ENCODE results near the gene GFRA3.

The GFRA3 gene

GRCh38 chr5:138246334-138246733 is 28.1 kb downstream of the GFRA3 start:
- no peak for DNase-seq

DNA sequence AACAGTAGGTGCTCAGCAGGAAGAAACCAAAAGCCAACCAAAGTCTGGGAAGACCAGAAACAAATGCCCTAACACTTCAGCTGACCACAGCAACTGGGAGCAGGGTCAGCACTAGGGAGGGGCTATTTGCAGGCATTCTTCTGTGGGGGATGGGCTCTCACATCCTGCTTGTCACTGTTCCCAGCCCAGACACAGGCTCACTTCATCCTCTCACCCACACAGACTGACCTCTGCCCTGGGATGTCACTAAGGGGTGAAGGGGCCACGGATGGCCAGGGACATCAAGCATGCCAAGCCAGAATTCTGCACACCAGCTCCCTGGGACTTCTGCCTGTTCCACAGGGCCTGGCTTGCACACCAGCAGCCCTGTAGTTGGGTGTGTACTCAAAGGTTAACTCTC is 28.7 kb downstream of the GFRA3 start:
- DNase-seq: no peak

- no peak for DNase-seq
These were observed 30.6 kb downstream of the GFRA3 start for GRCh38 chr5:138243794-138244193.

- DNase-seq: no peak
These were observed 32.5 kb downstream of the GFRA3 start for GRCh38 chr5:138241688-138242571.

DNA sequence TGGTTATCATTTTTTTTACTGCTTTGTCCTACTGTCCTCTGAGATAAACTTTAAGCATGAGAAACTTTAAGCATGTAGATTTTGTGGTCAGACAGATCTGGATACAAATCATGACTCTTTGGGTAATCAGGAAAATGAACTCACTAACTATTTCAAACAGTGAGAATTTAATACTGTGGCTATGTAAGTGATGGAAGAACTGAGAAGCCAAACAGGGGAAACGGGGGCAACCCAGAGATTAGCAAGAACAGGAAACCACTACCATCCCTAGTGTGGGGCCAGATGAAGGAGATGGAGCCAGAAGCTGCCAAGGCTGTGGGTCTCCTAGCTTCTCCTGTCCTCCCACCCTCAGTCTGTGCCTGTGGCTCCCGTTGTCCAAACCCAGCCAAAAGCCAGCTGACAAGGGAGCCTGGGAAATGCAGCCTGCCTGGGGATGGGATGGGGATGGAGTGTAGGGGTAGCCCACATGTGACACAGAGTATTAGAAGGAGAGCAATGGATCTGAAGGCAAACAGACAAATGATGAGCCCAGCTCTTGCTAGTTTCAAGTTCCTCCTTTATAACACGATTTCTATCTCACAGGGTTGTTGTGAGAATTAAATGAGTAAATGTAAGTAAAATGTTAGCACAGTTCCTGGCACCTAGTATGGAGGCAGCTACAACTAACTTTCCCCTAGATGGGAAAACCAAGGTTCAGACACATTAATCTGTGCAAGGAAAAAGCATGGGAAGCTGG is 33.6 kb downstream of the GFRA3 start:
- DNase-seq: no peak

DNA sequence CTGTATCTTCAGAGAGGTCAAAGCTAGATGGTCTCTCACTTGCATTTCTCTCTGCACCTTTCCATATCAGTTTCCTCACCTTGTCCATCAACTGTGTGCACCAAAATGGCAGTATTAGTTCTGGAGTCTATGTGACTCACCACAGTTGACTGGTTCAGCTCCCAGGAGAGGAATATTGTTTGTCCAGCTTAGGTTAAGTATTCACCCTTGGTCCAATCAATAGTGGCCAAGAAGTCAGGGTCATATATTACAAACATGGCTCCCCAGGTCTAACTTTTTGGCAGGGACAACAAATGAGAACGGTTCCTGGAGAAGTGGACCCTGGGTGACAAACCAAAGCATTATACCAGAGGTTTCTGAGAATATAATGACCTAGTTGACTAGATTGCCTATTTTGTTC is 36.4 kb downstream of the GFRA3 start:
- DNase-seq: no peak

- no peak for DNase-seq
These were observed 39.8 kb downstream of the GFRA3 start for GRCh38 chr5:138234651-138235050.

DNA sequence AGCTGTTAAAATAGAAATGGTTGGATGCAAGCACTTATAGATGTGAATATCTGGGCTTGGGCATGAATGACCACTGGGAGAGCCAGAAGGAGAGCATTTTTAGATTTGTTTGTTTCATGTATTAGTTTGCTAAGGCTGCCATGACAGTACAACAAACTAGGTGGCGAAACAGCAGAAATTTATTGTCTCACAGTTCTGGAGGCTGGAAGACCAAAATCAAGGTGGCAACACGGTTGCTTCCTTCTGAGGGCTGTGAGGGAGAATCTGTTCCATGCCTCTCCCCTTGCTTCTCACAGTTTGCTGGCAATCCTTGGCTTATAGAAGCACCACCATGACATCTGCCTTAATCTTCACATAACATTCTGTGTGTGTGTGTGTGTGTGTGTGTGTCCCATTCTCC is 41.1 kb downstream of the GFRA3 start:
- DNase-seq: no peak

GRCh38 chr5:138230981-138231589 is 43.3 kb downstream of the GFRA3 start:
- DNase-seq: no peak

GRCh38 chr5:138230261-138230660 is 44.2 kb downstream of the GFRA3 start:
- DNase-seq: no peak

GRCh38 chr5:138229387-138229786 is 45.0 kb downstream of the GFRA3 start:
- DNase-seq: no peak

DNA sequence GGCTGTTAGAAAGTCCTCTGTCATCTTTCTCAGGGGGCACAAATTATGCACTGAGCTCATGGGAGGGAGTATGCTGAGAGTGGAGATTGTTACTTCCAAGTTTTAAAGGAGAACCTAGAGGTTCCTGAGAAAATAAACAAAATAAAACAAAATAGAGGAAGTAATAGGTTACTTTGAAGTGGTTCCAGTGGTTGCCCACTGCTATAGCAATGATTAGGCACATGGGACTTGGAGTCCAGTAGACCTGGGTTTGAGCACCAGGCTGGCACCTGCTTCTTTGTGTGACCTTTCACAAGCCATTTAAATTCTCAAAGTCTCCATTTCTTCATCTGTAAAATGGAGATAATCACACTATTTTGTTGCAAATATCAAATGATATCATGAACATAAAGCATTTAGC is 47.5 kb downstream of the GFRA3 start:
- no peak for DNase-seq

- DNase-seq: no peak
These were observed 49.7 kb downstream of the GFRA3 start for GRCh38 chr5:138224712-138225111.

DNA sequence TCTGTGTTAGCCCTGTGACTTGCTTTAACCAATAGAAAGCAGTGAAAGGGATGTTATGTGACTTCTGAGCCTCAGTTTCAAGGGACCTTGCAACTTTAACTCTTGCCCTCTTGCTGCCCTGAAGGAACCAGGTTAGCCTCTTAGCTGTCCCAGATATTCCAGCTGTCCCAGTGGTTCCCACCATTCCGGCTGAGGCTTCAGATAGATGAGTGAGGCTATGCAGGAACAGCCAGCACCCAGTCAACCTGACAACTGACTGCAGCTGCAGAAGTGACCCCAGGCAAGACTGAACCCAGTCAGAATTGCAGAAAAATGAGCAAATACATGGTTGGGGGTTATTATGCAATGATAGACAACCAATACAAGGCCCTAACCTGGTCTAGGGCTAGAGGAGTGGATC is 50.9 kb downstream of the GFRA3 start:
- no peak for DNase-seq

- DNase-seq: no peak
These were observed 57.6 kb downstream of the GFRA3 start for GRCh38 chr5:138216799-138217198.

DNA sequence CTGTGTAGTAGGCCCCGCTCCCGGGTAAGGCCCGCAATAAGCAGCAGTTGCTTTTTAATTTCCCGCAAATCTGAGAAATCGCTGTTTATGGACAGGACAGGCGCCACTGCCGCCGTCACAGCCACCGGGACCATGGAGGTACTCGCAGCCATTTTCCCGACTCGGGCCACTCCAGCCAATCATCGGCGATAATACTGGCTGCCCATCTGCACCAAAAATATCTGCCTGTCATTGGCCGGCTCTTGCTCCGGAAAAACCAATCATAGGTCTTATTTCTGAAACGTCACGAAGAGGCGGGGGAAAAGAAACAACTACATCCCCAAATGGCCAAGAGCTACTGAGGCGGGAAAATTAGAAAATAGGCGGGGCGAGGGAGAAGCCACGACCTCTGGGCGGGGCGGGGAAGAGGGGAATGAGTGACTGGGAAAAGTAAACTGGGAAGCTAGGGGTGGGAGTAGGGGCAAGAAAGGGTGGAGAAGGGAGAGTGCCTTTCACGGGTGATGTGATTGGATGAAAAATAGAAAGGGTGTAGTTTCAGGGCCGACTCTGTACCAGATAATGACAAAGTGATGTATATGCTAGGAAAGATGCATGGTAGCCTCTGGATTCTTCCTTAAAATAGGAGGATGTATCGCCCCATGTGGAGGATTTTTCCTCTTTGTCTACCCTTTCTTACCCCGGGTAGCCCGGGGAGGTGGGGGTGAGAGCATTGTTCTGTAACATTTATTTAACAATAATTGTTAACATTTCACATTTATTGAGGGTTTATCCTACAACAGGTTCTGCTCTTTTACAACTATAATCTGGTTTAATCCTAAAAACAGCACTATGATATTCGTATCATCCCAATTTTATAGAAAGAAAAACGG is 61.0 kb downstream of the GFRA3 start, which contains the start of gene CDC23:
Gene CDC23 (minus strand): TSS at position 163 of the 869 bp plus-strand sequence. CDS start 11 bp downstream, at position 152.
- DNase-seq: peak; percentile 92

GRCh38 chr5:138212828-138213160 is 61.6 kb downstream of the GFRA3 start:
- no peak for DNase-seq

DNA sequence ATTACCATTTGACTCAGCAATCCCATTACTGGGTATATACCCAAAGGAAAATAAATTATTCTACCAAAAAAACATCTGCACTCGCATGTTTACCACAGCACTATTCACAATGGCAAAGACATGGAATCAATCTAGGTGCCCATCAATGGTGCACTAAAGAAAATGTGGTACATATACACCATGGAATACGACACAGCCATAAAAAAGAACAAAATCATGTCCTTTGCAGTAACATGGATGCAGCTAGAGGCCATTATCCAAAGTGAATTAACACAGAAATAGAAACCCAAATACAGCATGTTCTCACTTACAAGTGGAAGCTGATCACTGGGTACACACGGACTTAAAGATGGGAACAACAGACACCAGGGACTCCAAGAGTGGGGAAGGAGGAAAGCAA is 63.4 kb downstream of the GFRA3 start:
- no peak for DNase-seq
